A673 (cell line): ENCODE results near the gene NDC1.

Experiments used
- EZH2 ChIP-seq: fragments of 200-600 bp; sonication (generic); IDR thresholded peaks from 2 replicates; pipeline ENCODE4 v1.6.1; 2017; ENCODE audit warnings: borderline replicate concordance, low read depth, mild to moderate bottlenecking, mixed read lengths, antibody characterized with exemption, low read length; ENCODE audit not compliant: poor library complexity, severe bottlenecking
- TF ChIP-seq, protein P1 (sequence below): fragments of 300-800, 200-600 bp; sonication (generic); conservative IDR thresholded peaks from 2 replicates; pipeline ENCODE4 v1.5.1; 2017; ENCODE audit warnings: low read depth, mild to moderate bottlenecking, antibody characterized with exemption, low read length, moderate library complexity, mixed read lengths

- TF ChIP-seq, protein P1, sequence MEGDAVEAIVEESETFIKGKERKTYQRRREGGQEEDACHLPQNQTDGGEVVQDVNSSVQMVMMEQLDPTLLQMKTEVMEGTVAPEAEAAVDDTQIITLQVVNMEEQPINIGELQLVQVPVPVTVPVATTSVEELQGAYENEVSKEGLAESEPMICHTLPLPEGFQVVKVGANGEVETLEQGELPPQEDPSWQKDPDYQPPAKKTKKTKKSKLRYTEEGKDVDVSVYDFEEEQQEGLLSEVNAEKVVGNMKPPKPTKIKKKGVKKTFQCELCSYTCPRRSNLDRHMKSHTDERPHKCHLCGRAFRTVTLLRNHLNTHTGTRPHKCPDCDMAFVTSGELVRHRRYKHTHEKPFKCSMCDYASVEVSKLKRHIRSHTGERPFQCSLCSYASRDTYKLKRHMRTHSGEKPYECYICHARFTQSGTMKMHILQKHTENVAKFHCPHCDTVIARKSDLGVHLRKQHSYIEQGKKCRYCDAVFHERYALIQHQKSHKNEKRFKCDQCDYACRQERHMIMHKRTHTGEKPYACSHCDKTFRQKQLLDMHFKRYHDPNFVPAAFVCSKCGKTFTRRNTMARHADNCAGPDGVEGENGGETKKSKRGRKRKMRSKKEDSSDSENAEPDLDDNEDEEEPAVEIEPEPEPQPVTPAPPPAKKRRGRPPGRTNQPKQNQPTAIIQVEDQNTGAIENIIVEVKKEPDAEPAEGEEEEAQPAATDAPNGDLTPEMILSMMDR = no peak
- TF ChIP-seq EZH2 = no peak
These were observed 4.3 kb upstream of the NDC1 start for GRCh38 chr1:53842347-53842746.
